ENCODE measurements around the gene TPD52L1. TPM values are rescaled to one million over a fixed set of nuclear protein-coding genes. Genes with fewer than 3 reads are reported as not detected.
A peak's percentile ranks its signal among the peaks of the same experiment; 100 is the strongest.

Gene TPD52L1
- total and polyA plus RNA-seq, 2 donors from 2014 or later = 69.1 to 91.1 TPM

GRCh38 chr6:125270380-125270779, 116.8 kb downstream of the TPD52L1 start:
- FAIRE-seq (no peak), DNase-seq (no peak)
- no peak overlapping the region for H3K27ac ChIP-seq (ENCODE audit: low read depth in 2 of 2, low read length in 2 of 2)
- intact Hi-C loops (cut with DNase I) = no loop called here
- no peaks in the 10 kb centered on the region for H3K27me3 ChIP-seq (ENCODE audit: control insufficient read depth, insufficient read depth, low read length)
- H3K9ac ChIP-seq (ENCODE audit: low read length in 3 of 3) = no peak overlapping the region
- peaks cover 0 to 8% (median 0%) of the 10 kb centered on the region in 3 donors for H3K4me1 ChIP-seq (ENCODE audit: control insufficient read depth in 2 of 3, insufficient read depth in 2 of 3, low read depth in 1 of 3, low read length in 3 of 3)
- H3K36me3 ChIP-seq (ENCODE audit: control insufficient read depth in 2 of 3, insufficient read depth in 3 of 3, low read length in 3 of 3) = peaks cover 0 to 11% (median 3%) of the 10 kb centered on the region in 3 donors
- no peak for TF ChIP-seq CTCF (IDR thresholded peaks at IDR 0.05; ENCODE audit: borderline replicate concordance, extremely low read depth, insufficient read depth)
- no peak overlapping the region for H3K4me3 ChIP-seq (ENCODE audit: low read length in 3 of 3)
- no peaks in the 10 kb centered on the region for H3K9me3 ChIP-seq (ENCODE audit: control insufficient read depth in 2 of 3, insufficient read depth in 1 of 3, low read length in 3 of 3)

- peaks cover 0 to 8% (median 0%) of the 10 kb centered on the region in 3 donors for H3K4me1 ChIP-seq (ENCODE audit: control insufficient read depth in 2 of 3, insufficient read depth in 2 of 3, low read depth in 1 of 3, low read length in 3 of 3)
- no peak overlapping the region for H3K27ac ChIP-seq (ENCODE audit: low read depth in 2 of 2, low read length in 2 of 2)
- DNase-seq (no peak), FAIRE-seq (no peak)
- no peak for TF ChIP-seq CTCF (IDR thresholded peaks at IDR 0.05; ENCODE audit: borderline replicate concordance, extremely low read depth, insufficient read depth)
- H3K4me3 ChIP-seq (ENCODE audit: low read length in 3 of 3) = no peak overlapping the region
- H3K27me3 ChIP-seq (ENCODE audit: control insufficient read depth, insufficient read depth, low read length) = no peaks in the 10 kb centered on the region
- H3K9me3 ChIP-seq (ENCODE audit: control insufficient read depth in 2 of 3, insufficient read depth in 1 of 3, low read length in 3 of 3) = no peaks in the 10 kb centered on the region
- peaks cover 3 to 17% (median 8%) of the 10 kb centered on the region in 3 donors for H3K36me3 ChIP-seq (ENCODE audit: control insufficient read depth in 2 of 3, insufficient read depth in 3 of 3, low read length in 3 of 3)
- intact Hi-C loops (cut with DNase I) = no loop called here
- H3K9ac ChIP-seq (ENCODE audit: low read length in 3 of 3) = no peak overlapping the region
These were observed 118.0 kb downstream of the TPD52L1 start for GRCh38 chr6:125271486-125272159.

- intact Hi-C loops (cut with DNase I) = no loop called here
- no peak overlapping the region for H3K9ac ChIP-seq (ENCODE audit: low read length in 3 of 3)
- H3K4me1 ChIP-seq (ENCODE audit: control insufficient read depth in 2 of 3, insufficient read depth in 2 of 3, low read depth in 1 of 3, low read length in 3 of 3) = peaks cover 0 to 8% (median 0%) of the 10 kb centered on the region in 3 donors
- peaks cover 5 to 17% (median 10%) of the 10 kb centered on the region in 3 donors for H3K36me3 ChIP-seq (ENCODE audit: control insufficient read depth in 2 of 3, insufficient read depth in 3 of 3, low read length in 3 of 3)
- FAIRE-seq (no peak), DNase-seq (no peak)
- no peaks in the 10 kb centered on the region for H3K27me3 ChIP-seq (ENCODE audit: control insufficient read depth, insufficient read depth, low read length)
- no peak for TF ChIP-seq CTCF (IDR thresholded peaks at IDR 0.05; ENCODE audit: borderline replicate concordance, extremely low read depth, insufficient read depth)
- H3K4me3 ChIP-seq (ENCODE audit: low read length in 3 of 3) = no peak overlapping the region
- peak overlapping the region in 1 of 2 donors; percentile 64 for H3K27ac ChIP-seq (ENCODE audit: low read depth in 2 of 2, low read length in 2 of 2)
- H3K9me3 ChIP-seq (ENCODE audit: control insufficient read depth in 2 of 3, insufficient read depth in 1 of 3, low read length in 3 of 3) = no peaks in the 10 kb centered on the region
These were observed 119.7 kb downstream of the TPD52L1 start for GRCh38 chr6:125273251-125273650.
